ENCODE measurements around the gene CPNE4.

CPNE4 gene

GRCh38 chr3:131730581-131730980 lies 304.2 kb downstream of the CPNE4 start:
- no peak for DNase-seq

GRCh38 chr3:131729643-131730017 lies 305.2 kb downstream of the CPNE4 start:
- no peak for DNase-seq

- DNase-seq: no peak
These were observed 305.7 kb downstream of the CPNE4 start for GRCh38 chr3:131728898-131729642.

GRCh38 chr3:131725414-131725813 lies 309.4 kb downstream of the CPNE4 start:
- no peak for DNase-seq

- DNase-seq: no peak
These were observed 311.5 kb downstream of the CPNE4 start for GRCh38 chr3:131723343-131723742.

GRCh38 chr3:131717493-131717892 lies 317.3 kb downstream of the CPNE4 start:
- no peak for DNase-seq

GRCh38 chr3:131716943-131717342 lies 317.9 kb downstream of the CPNE4 start:
- no peak for DNase-seq

- DNase-seq: no peak
These were observed 318.8 kb downstream of the CPNE4 start for GRCh38 chr3:131716007-131716406.

- DNase-seq: no peak
These were observed 320.1 kb downstream of the CPNE4 start for GRCh38 chr3:131714585-131715220.

GRCh38 chr3:131713416-131714123 lies 321.2 kb downstream of the CPNE4 start:
- no peak for DNase-seq

- no peak for DNase-seq
These were observed 322.2 kb downstream of the CPNE4 start for GRCh38 chr3:131712662-131713061.

- DNase-seq: no peak
These were observed 323.6 kb downstream of the CPNE4 start for GRCh38 chr3:131711114-131711768.

GRCh38 chr3:131708241-131708640 lies 326.6 kb downstream of the CPNE4 start:
- DNase-seq: no peak

GRCh38 chr3:131705558-131706051 lies 329.2 kb downstream of the CPNE4 start:
- DNase-seq: no peak

GRCh38 chr3:131705099-131705498 lies 329.7 kb downstream of the CPNE4 start:
- DNase-seq: no peak

GRCh38 chr3:131704098-131704497 lies 330.7 kb downstream of the CPNE4 start:
- no peak for DNase-seq

- DNase-seq: no peak
These were observed 332.7 kb downstream of the CPNE4 start for GRCh38 chr3:131702146-131702545.

GRCh38 chr3:131701153-131701770 lies 333.6 kb downstream of the CPNE4 start:
- DNase-seq: no peak

GRCh38 chr3:131699001-131699400 lies 335.8 kb downstream of the CPNE4 start:
- no peak for DNase-seq

GRCh38 chr3:131694376-131694775 lies 340.4 kb downstream of the CPNE4 start:
- no peak for DNase-seq

GRCh38 chr3:131692356-131692755 lies 342.5 kb downstream of the CPNE4 start:
- no peak for DNase-seq

- no peak for DNase-seq
These were observed 344.0 kb downstream of the CPNE4 start for GRCh38 chr3:131690800-131691199.

- DNase-seq: no peak
These were observed 346.4 kb downstream of the CPNE4 start for GRCh38 chr3:131688370-131688769.

Data from SW 1271 (cell line).